Stimulated activated CD8-positive, alpha-beta memory T cell treated with anti-CD3 and anti-CD28 coated beads, Interleukin-4, amount 100 ng/mL, for 4 hours (primary cell): ENCODE results near the gene CCL19.
A peak's percentile ranks its signal among the peaks of the same experiment; 100 is the strongest.

Source experiments
- DNase-seq, 2 donors: peaks; one replicate each; pipeline ENCODE4 v3.0.0-alpha.2; 2020; ENCODE audit warnings: low read depth in 2 of 2, low spot score in 1 of 2

Gene CCL19

DNA sequence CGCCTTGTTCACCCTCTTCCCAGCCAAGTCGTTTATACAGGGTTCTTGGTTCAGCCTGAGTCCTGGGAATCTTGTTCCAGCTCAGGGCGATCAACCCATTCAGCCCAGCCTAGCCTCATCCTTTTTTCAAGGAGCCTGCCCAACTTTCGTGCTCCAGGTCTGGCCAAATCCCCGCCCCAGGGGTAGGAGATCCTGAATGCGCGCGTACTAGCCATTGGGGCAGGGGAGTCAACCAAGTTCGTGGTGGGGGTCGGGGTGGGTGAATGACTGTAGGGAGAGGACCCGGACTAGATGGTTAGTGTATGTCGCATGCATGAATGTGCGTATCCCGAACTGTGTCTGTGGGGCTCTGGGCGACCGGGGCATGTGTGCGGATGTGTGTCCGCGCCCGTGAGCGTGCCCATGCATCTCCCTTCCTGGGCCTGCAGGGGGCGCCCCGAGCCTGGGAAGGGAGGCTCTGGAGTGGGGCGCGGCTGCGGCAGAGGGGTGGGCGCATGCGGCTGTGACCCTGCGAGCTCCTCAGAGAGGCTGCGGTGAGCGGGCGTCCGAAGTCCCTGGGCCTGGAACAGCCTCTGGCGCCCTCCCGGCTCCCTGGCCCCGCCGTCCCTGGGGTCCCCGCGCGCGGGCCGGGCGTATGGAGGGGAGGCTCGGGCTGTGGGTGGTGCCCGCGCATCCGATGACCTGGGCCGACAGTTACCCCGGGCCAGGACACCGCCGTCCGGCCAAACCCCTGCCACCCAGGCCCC is 10.1 kb upstream of the CCL19 start:
- peak; percentile 50 to 56 for DNase-seq

DNA sequence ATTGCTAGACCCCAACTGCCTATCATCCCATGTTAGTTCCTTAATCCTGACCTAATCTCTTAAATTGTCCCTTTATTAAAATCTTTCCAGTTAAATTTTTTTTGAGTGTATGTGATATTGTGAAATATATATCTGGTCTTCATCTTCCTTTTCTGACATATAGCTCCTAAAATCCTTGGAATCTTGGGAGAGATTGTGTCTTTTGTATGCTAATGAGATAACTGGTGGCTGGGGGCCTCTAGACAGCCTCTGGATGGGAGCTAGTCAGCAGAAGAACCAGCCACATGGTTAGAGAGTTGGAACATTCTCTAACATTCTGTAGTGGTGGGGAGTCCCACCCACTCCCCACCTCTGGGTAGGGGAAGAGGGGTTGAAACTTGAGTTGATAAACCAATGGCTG is 3.7 kb upstream of the CCL19 start:
- DNase-seq = no peak

DNA sequence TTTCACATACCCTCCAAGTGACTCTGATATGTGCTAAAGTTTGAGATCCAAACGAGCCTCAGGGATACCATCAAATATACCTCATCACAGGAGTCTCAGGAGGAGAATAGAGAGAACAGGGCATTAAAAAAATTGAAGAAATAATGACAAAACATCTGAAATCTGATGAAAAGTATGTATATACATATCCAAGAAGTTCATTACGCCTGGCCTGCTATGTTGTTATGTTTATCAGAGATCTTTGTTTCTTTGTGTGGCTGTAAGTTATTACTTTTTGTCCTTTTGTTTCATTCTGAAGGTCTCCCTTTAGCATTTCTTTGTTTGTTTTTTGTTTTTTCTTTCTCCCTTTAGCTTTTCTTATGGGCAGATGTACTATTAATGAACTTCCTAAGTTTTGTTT is 2.5 kb upstream of the CCL19 start:
- DNase-seq = no peak

DNA sequence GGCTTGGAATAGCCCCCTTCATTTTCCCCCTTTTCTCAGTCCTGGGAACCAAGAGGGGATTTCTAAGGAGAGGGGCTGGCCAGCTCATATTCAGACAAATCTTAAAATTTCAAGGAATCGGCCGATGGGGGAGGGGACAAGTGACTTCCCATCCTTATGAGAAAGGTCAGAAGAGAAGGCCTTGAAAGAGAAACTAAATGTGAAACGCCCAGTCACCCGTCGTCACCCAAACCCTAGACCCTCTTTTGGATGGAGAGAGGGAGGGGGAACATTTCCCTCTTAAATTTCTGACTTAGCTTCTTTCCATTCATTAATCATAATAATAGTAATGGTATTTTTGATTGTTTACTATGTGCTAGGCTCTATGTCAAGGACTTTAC is 850 bp upstream of the CCL19 start:
- DNase-seq = no peak

DNA sequence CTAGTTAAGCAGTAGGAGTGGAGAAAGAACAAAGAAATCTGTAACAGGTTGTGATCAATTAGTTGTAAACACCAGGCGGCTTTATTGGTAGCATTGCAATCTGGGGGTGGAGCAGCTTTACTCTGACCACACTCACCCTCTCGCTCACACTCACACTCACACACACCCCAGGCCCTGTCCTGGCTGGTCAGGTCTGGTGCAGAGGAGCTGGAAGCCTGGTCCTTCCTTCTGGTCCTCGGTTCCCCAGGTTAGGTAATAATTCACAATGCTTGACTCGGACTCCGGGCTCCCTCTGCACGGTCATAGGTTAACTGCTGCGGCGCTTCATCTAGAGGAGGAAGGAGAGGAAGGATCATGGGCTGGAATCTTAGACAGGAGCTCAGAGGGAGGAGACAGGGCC is 1.6 kb downstream of the CCL19 start:
- no peak for DNase-seq

DNA sequence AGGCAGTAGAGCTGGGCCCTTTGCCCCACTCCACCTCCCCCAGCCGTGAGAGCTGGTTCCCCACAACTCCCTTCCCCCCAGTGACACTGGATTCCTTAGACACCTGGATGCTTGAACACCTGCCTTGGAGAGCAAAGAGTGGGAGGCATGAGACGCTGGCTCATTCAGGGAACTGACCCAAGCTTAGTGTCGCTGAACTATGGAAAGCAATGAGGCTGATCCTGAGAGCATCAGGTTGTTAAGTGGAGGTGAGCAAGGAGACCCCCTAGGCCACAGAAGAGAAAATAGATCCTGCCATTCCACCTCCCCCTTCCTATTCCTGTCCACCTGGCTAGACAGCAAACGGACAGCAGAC is 2.0 kb downstream of the CCL19 start:
- DNase-seq = no peak

DNA sequence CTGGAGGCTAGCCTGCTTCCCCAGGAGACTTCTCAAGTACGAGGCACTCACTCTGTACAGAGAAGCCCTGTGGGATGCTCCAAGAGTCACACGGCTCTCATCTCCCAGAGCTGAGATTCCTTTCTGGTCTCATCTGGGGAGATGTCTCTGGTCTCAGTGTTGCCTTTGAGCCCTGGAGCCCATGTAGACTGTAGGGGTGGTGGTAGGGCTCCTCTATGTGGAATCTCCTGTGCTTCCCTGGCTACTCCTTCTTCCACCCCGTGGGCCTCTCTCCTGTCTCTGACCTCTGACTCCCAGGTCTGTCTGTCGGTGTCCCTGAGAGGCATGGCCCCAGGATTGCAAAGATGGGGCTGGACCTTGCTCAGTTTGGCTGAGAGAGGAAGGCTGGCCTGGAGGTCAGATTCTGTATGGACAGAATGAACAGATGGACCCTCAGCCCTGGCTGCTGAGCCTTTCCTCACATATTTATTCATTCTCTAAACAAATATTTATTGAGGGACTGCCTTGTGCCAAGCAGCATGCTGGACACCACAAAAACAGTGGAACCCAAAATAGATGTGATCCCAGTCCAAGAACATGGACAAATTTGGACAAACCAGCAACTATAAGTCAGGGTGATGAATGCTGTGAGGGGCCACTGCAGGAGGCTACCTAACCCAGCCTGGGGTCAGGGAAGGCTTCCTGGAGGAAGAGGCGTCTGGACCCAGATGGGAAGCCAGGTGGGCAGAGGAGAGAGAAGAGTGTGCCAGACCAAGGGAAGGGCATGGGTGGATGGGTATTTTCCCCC is 2.6 kb downstream of the CCL19 start:
- no peak for DNase-seq

DNA sequence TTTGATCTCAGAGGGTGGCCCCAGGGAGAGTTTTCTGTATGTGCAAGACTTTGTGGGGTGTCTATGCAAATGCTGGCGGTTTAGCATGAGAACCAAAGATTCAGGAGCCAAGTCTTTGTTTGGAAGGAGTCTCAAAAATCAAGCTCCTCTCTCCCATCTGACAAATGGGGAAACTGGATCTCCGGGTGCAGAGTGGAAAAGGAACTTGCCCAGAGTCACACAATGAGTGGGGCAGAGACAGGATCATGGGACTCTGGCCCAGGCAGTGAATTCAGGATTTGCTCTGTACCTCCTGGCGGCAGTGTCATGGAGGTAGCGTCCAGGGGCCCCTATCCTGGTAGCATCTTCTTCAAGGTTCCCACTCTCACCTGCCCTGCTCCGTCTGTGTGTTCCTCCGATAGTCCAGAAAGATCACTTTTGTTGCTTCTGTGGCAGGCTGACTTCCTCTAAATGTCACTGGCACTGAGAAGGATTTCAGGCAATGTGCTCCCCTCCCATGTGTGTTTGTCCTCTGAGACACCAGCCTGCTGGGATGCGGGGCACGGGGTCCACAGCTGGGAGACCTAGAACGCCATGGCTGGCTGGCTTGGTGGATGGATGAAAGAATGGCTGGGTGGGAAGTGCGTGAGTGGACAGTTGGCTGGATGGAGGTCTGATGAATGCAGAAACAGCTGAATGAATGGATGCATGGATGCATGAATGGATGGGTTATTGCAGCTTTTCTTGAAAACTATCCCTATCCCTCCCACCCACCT is 3.6 kb downstream of the CCL19 start:
- DNase-seq = no peak

DNA sequence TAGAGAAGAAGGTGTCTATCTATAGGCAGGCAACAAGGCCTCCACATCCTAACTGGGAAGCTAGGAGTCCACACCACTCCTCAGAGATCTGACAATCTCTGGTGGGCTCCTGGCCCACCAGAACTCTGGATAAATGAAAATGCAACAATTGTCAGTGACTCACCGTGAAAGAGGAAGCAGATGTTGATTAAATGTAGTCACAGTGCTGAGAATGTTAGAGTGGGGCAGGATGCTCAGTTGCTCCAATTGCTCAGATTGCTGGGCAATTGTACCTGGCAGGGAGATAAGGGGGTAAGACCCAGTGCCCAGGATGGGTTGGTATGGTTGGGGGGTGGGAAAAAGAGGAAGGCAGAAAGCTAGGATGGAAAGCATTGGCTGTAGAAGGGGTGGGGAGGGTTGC is 4.3 kb downstream of the CCL19 start:
- DNase-seq = no peak

DNA sequence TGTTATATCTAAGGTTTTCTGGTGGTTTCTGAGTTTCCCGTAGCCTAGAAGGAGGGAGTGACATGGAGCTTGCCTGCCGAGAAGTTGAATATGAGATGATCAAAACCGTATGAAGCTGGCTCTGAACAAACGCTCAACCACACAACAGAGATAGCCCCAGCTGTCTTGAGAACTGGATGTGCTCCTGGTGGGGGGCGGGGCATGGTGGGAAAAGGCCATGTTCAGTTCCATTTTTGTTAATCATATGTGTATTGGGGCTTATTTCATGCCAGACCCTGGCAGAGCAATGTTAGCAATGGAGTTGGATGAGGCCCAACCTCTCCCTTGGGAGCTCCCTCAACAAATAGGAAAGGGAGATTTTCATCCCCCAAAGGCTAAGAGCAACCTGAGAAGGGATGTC is 4.8 kb downstream of the CCL19 start:
- no peak for DNase-seq

DNA sequence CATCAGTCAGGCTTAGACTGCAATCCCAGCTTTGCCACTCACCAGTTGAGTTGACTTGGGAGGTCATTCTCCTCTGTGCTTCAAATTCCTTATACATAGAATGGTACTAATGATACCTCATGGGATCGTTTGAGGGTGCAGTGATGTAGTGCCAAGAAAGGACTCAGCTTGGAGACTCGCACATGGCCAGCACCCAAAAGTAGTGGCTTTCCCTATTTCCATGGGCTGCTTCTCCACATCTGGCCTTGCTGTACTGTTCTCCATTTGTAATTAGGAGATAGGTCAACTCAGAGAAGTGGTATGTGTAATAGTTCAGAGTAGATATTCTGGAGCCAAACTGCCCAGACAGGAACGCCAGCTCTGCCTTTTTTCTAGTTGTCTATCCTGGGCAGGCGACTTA is 5.5 kb downstream of the CCL19 start:
- no peak for DNase-seq

DNA sequence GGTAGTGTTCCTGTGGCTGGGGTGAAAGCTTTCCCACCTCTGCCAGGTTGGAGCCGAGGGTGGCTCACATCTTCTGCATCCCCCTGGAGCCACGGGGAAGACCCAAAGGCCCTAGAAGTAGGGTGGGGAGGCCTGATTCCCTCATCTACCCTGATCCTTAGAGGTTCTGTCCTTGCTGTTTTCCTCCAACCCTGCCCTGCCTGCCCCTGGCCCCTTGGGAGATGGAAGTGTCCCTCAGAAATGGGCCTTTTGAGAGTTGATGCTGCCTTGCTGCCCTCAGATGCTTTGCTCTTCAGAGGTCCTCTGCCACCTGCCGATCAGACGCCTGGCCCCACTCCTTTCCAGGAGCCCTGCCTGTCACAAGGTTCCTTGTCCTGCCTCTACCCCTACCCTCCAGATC is 6.3 kb downstream of the CCL19 start:
- DNase-seq = no peak

DNA sequence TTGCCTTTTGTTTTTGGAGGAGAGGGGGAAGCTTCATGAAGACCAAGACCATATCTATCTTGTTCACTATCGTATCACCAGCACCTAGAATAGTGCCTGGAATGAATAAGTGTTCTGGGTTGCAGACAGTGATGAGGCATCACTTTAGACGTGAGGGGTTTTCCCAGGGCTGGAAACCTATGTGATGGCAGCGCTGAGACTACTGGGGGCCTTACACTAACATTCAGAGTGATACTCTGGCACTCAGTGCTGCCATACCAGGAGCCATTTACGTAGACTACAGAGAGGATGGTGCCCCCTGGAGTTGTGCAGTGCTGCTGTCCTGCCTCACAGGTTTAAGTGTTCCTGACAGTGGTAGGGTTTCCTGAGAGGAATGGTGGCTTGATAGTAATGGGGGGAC is 6.9 kb downstream of the CCL19 start:
- DNase-seq = no peak

DNA sequence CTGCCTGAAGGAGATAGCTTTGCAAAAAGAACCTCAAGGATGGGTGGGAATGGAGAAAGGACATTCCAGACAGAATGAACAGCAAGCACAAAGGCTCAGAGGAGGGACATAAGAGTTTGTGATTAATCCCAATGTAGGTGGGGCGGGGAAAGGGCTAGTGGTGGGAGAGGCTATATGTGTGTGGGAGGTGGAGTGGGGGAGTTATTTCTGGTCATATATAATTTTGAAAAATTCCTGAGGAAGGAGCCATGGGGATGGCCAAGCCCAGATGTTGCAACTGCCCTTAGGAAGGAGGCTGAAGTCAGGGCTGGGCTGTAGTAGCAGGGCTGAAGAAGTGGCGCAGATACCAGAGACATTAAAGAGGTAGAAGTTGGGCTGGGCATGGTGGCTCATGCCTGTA is 15.2 kb downstream of the CCL19 start:
- no peak for DNase-seq

DNA sequence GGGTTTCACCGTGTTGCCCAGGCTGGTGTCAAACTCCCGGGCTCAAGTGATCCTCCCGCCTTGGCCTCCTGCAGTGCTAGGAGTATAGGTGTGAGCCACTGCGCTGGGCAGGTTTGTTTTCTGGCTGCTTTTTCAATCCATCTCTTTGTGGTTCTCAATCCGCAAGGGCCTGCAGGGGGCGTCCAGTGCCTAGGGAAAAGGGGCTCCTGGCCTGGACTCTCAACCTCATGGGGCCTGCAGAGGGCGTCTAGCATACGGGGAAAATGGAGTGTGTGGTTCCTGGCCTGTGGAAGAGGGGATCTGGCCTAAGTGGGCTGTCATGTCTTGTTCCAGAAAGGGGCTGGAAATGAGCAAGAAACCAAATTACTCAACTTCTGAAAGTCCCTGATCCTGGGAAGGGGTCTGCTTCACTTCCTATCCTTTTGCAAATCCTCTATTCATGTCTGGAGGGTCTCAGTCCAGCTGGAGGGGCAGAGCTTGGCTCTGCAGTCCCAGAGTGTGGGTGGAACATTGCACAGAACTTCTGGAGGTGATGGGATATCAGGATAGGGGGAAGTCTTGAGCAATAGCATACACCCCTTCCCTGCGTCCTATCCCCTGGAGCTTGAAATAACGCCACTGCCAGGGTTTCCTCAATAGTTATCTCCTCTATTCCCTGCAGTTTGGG is 15.9 kb downstream of the CCL19 start:
- peak; percentile 18 to 19 for DNase-seq

DNA sequence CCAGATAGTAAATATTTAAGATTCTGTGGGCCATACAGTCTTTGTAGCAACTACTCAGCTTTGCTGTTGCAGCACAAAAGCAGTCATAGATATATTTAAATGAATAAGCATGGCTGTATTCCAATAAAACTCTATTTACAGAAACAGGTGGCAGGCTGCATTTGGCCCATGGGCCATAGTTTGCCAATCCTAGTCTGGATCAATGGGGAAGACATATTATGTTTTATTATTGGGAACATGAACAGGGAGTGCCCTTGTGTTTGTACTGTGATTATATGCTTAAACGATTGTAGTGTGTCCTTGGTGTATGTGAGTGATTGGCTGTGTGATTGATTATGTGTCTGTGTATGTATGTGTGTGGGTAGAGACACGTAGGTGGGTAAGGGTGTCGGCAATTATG is 16.6 kb downstream of the CCL19 start:
- no peak for DNase-seq

DNA sequence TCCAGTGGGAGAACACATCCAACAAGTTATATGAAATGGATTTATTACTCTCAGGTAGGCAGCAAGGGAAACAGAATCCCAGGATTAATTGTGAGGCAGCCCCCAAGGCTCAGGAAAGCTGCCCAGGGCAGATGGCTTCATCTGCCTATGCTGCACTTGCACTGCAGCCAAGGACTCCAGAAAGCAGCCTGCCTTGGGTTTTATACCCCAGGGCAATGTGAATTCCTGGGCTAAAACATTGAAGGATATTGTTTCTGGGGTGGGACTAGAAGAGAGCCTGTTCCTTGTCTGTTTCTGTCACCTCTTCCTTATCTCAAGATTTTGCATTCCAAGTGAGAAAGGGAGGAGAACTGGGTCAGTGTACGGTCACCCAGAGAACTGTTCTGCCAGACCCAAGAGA is 19.8 kb downstream of the CCL19 start:
- DNase-seq = no peak

DNA sequence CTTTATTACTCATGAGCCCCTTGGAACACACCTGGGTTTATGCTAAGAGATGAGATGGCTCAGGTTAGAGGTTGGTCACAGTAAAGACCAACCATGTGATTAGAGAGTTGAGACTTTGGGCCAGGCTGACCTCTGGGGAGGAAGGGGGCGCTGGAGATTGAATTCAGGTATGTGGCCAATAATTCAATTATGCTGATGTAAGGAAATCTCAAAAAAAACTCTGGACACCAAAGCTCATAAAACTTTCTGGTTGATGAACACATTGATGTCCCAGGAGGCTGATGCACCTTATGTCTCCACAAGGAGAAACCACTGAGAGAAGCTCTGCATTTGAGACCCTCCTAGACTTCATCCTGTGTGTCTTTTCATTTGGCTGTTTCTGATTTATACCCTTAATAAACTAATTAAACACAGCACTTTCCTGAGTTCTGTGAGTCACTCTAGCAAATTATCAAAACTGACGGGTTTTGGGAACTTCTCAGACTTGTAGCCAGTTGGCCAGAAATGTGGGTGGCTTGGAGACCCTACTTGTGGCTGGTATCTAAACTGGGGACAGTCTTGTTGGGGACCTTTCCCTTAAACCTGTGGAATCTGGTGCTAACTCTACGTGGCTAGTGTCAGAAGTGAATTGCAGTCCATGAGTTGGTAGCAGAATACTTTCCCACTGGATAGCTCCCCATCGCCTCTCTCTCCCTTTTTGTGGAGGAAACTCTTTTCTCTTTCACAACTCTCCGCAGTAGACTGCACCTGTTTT is 21.1 kb downstream of the CCL19 start:
- no peak for DNase-seq

DNA sequence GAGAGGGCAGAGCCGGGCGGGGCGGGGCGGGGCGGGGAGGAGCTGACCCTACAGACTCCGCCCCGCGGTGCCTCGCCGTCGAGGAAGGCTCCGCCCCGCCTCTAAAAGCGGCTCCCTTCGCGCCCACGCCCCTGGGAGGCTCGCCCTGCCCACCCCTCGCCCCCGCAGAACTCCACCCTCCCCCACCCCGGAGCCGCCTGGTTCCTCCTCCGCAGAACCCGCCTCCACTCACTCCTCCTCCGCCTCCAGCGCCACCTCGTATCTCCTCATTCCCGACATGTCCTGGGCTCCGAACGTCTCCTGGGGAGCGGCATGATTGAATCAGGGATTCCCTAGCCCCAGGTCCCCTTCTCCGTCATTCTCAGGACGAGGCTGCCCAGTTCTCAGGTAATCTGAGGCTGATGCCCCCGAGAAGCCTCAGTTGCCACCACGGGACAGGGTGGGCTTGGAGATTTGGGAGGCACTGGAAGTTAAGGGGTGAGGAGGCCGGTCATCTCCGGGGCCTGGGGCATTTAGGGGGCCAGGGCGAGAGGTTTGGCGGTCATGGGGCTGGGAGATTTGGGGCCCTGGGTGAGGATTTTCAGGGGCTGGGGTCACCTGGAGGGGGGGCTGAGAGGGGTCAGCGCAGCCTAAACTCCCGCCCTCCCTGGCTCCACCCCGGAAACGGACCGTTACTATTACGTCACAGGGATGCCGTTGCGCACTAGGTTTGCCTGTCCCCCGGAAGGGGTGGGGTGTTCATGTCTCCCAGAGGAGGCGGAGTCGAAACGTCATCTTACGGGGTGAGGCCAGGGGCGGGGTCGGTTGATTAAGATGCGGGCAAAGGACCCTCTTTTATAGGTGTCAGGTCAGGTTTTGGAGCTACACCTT is 25.5 kb downstream of the CCL19 start:
- peak; percentile 73 to 75 for DNase-seq

DNA sequence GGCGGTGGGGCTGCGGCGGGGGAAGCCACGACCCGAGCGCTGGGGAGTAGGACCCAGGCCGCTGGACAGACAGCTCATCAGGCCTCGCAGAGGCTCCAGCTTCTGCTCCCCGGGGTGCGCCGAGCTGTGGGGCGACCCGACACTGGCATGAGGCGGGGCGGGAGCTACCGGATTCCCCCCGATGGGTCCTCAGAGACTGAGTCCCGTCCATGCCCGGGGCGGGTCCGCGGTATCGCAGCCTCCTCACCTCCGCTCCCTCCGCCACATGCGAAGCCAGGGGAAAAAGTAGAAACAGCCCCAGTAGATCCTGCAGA is 26.1 kb downstream of the CCL19 start:
- DNase-seq = no peak
